Astrocyte of the spinal cord (primary cell): ENCODE results near the gene CMPK2.

Experiments used
- DNase-seq: peaks from one replicate; pipeline ENCODE4 v3.0.0; 2011; ENCODE audit warnings: low read depth, low spot score
- H3K4me3 ChIP-seq: 2 replicates; pipeline ENCODE4 v1.5.1; 2011; ENCODE audit warnings: low read depth, mild to moderate bottlenecking, low read length, moderate library complexity
- in situ Hi-C: cut with HindIII; loops from 2 replicates; pipeline ENCODE4 v1.10.0; 2017; ENCODE audit warnings: low sequenced_read_pairs
- TF ChIP-seq, protein P1 (sequence below): IDR thresholded peaks from 2 replicates; pipeline ENCODE4 v1.5.1; 2012; ENCODE audit warnings: low read depth, mild to moderate bottlenecking, low read length, inconsistent platforms

The CMPK2 gene

DNA sequence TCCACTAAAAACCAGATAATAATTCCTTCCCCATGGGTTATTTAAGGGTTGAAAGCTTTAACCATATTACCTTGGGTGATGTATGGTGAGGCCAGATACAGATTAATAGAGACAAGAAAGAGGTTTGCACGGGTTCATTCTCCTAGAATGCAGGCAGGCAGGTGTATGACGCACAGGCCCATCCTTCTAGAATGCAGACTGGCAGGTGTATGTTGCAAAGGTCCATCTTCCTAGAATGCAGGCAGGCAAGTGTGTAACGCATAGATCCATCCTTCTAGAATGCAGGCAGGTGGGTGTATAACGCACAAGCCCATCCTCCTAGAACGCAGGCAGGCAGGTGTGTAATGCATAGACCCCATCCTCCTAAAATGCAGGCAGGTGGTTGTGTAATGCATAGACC is 15.8 kb upstream of the CMPK2 start:
- in situ Hi-C loops: no loop called here
- DNase-seq: no peak
- H3K4me3 ChIP-seq: no peak overlapping the region
- TF ChIP-seq, protein P1, sequence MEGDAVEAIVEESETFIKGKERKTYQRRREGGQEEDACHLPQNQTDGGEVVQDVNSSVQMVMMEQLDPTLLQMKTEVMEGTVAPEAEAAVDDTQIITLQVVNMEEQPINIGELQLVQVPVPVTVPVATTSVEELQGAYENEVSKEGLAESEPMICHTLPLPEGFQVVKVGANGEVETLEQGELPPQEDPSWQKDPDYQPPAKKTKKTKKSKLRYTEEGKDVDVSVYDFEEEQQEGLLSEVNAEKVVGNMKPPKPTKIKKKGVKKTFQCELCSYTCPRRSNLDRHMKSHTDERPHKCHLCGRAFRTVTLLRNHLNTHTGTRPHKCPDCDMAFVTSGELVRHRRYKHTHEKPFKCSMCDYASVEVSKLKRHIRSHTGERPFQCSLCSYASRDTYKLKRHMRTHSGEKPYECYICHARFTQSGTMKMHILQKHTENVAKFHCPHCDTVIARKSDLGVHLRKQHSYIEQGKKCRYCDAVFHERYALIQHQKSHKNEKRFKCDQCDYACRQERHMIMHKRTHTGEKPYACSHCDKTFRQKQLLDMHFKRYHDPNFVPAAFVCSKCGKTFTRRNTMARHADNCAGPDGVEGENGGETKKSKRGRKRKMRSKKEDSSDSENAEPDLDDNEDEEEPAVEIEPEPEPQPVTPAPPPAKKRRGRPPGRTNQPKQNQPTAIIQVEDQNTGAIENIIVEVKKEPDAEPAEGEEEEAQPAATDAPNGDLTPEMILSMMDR: no peak

- in situ Hi-C loops: no loop called here
- TF ChIP-seq, protein P1: no peak
- no peak for DNase-seq
- no peak overlapping the region for H3K4me3 ChIP-seq
Measured at GRCh38 chr2:6881046-6881445, 15.3 kb upstream of the CMPK2 start.

- in situ Hi-C loops: no loop called here
- no peak overlapping the region for H3K4me3 ChIP-seq
- DNase-seq: no peak
- TF ChIP-seq, protein P1: no peak
Measured at GRCh38 chr2:6880200-6880733, 14.6 kb upstream of the CMPK2 start.

DNA sequence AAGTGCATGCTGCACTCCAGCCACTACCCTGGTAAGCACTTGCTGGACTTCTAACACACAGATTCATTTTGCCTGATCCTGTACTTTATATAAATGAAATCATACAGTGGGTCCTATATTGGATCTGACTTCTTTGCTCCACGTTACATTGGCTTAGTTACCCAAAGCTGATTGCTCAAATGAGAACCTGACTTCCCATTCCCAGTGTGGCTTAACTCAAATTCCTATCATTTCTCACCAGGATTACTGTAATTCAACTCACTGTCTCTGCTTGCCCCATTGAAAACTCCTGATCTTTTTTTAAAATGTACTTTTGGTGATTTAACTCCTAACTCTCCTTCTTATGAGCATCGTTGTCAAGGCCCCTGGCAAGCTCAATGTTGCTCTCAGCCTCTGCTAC is 13.3 kb upstream of the CMPK2 start:
- no peak for DNase-seq
- H3K4me3 ChIP-seq: no peak overlapping the region
- in situ Hi-C loops: no loop called here
- TF ChIP-seq, protein P1: no peak

GRCh38 chr2:6878549-6878948 is 12.8 kb upstream of the CMPK2 start:
- no peak for DNase-seq
- H3K4me3 ChIP-seq: no peak overlapping the region
- TF ChIP-seq, protein P1: no peak
- in situ Hi-C loops: no loop called here

- peak within 1 kb of the TSS; percentile 32 for H3K4me3 ChIP-seq
- TF ChIP-seq, protein P1: no peak
- in situ Hi-C loops: no loop called here
- peak; percentile 73 for DNase-seq
Measured at GRCh38 chr2:6877402-6878304, 11.9 kb upstream of the CMPK2 start, which contains the start of gene RSAD2. Gene RSAD2, plus strand, starts transcription at chr2:6877777. Its CDS starts 24 bp downstream, at chr2:6877801.
